Heart left ventricle (tissue), 16 donors: ENCODE data around the gene FZD10. TPM values are rescaled to one million over a fixed set of nuclear protein-coding genes. Genes with fewer than 3 reads are reported as not detected.

Experiments used
- ATAC-seq, 4 donors: fragments of 200-7000 bp; cut with Tn5 transposase; one replicate each; pipeline ENCODE4 v1.9.1; 2020 to 2022; ENCODE audit warnings: moderate library complexity in 4 of 4, mild to moderate bottlenecking in 3 of 4, moderate number of reproducible peaks in 1 of 4
- DNase-seq, 5 donors: peaks; one replicate each; pipeline ENCODE4 v3.0.0-alpha.2; 2020
- H3K27ac ChIP-seq, 12 donors: fragments of 200-600 bp; sonication (generic) in 4 of 12; one replicate each; pipeline versions ENCODE4 v1.5.0 to v1.8.0; 2016 to 2022; ENCODE audit warnings: mild to moderate bottlenecking in 2 of 12
- H3K27me3 ChIP-seq, 9 donors: fragments of 200-600 bp; sonication (generic) in 2 of 9; one replicate each; pipeline versions ENCODE4 v1.5.1 to v1.8.0; 2016 to 2022; ENCODE audit warnings: mild to moderate bottlenecking in 3 of 9
- H3K36me3 ChIP-seq, 9 donors: fragments of 200-600 bp; sonication (generic) in 2 of 9; one replicate each; pipeline versions ENCODE4 v1.5.0 to v1.8.0; 2018 to 2022; ENCODE audit warnings: mild to moderate bottlenecking in 2 of 9
- H3K4me1 ChIP-seq, 12 donors: fragments of 200-600 bp; sonication (generic) in 4 of 12; one replicate each; pipeline versions ENCODE4 v1.5.0 to v1.8.0; 2016 to 2022; ENCODE audit warnings: mild to moderate bottlenecking in 3 of 12
- H3K4me3 ChIP-seq, 12 donors: fragments of 200-600 bp; sonication (generic) in 4 of 12; one replicate each; pipeline versions ENCODE4 v1.5.0 to v1.8.0; 2017 to 2022; ENCODE audit warnings: mild to moderate bottlenecking in 9 of 12, moderate library complexity in 4 of 12
- H3K9me3 ChIP-seq, 12 donors: fragments of 200-600 bp; sonication (generic) in 4 of 12; one replicate each; pipeline versions ENCODE4 v1.5.0 to v1.8.0; 2016 to 2022; ENCODE audit warnings: mild to moderate bottlenecking in 1 of 12
- CTCF ChIP-seq, 12 donors: fragments of 200-600 bp; sonication (generic) in 4 of 12; IDR thresholded peaks; one replicate each; pipeline versions ENCODE4 v1.5.0 to v1.8.0; 2018 to 2022; ENCODE audit warnings: antibody characterized with exemption in 12 of 12, mild to moderate bottlenecking in 5 of 12
- POLR2A ChIP-seq, 2 donors: fragments of 450-650 bp; IDR thresholded peaks; one replicate each; pipeline ENCODE4 v1.6.1; 2017; ENCODE audit warnings: antibody characterized with exemption in 2 of 2, mild to moderate bottlenecking in 2 of 2, moderate library complexity in 2 of 2
- WGBS, 4 donors: extraction: QIAGEN DNeasy Blood & Tissue Kit in 2 of 4; methylation state at CpG; one replicate each; pipeline versions ENCODE4 v1.1.5 to v1.1.7; 2013 to 2018; 5-methylcytosine and 5-hydroxymethylcytosine counted together
- intact Hi-C, 10 donors: fragments of 100-400 bp; cut with DNase I; formaldehyde crosslinking; loops; one replicate each; pipeline versions ENCODE4 v1.11.1 to v1.14.2; 2022
- polyA plus RNA-seq, 2 donors: library from polyadenylated mRNA; stranded (reverse); fragments of 200-250 nt; gene quantifications; one replicate each; pipeline ENCODE4 v1.2.3, GENCODE V29; 2013
- total RNA-seq, 9 donors: library from RNA; depleted of rRNA in 2 of 9; stranded (reverse); fragments of >200 nt in 2 of 9; fragmentation: NEBNext Ultra II Directional in 3 of 9; extraction: Animal tissue kit (Norgen Biotek cat#: 25700) in 3 of 9; gene quantifications; one replicate each; pipeline versions ENCODE4 v1.1.0 to v1.2.4, GENCODE V29; 2016 to 2023
- donor health status: ischemic (EF 13 %, LVEDD 7.1; RV severe dilation, severe dysfunction).
- donor health status: healthy with polysubstance abuse.
- donor health status: DM: no; HTN: yes; CAD: no.
- donor health status: DM: no; HTN: no; CAD: no.
- donor health status: ischemic (EF 25% LVEDD 6.9; RV normal size, moderate dysfunction).
- donor health status: ischemic (EF 25% LVEDD 5.7; RV mildly dilated, moderate dysfunction).
- donor health status: healthy.
- donor health status: DM: yes; HTN: yes; CAD: no.
- donor health status: ischemic (EF 35%, LVEDD 5.7; RV mildly dilated, moderate dysfunction).
- donor health status: nonischemic (EF 11% LVEDD 7.7; RV severe dilation, severe dysfunction).
- donor health status: DM: yes; HTN: yes; CAD: no.
- donor health status: PGD.
- donor health status: ischemic (EF 29% LVEDD 5.4; RV normal size, mild dysfunction).
- donor health status: nonischemic (EF 23%, LVEDD 6.1; RV moderate dilation, normal function).

The FZD10 gene
- total and polyA plus RNA-seq, 11 donors, result 0.06 to 0.23 (median 0.10) TPM; not detected in 3

GRCh38 chr12:130169256-130169655 lies 7.0 kb downstream of the FZD10 start:
- ATAC-seq (no peak), DNase-seq (no peak)
- Histone ChIP-seq H3K36me3 (no peaks in the 10 kb centered on the region), H3K4me1 (no peaks in the 10 kb centered on the region), H3K9me3 (peaks cover 0 to 7% (median 0%) of the 10 kb centered on the region in 12 donors), H3K4me3 (no peak overlapping the region), H3K27ac (no peak overlapping the region), H3K27me3 (peaks cover 0 to 70% (median 25%) of the 10 kb centered on the region in 9 donors)
- 32 to 45% (median 36%) methylated on average over 6 of the region's 6 CpGs for WGBS, 4 donors
- TF ChIP-seq POLR2A (IDR thresholded peaks at IDR 0.05) (no peak), CTCF (IDR thresholded peaks at IDR 0.05) (no peak)
- intact Hi-C loops, result no loop called here

- H3K27ac ChIP-seq, result no peak overlapping the region
- H3K27me3 ChIP-seq, result peaks cover 0 to 64% (median 21%) of the 10 kb centered on the region in 9 donors
- intact Hi-C loops, result no loop called here
- H3K36me3 ChIP-seq, result no peaks in the 10 kb centered on the region
- H3K4me1 ChIP-seq, result no peaks in the 10 kb centered on the region
- peaks cover 0 to 7% (median 0%) of the 10 kb centered on the region in 12 donors for H3K9me3 ChIP-seq
- TF ChIP-seq CTCF (IDR thresholded peaks at IDR 0.05) (no peak), POLR2A (IDR thresholded peaks at IDR 0.05) (no peak)
- no peak overlapping the region for H3K4me3 ChIP-seq
- 56 to 65% (median 60%) methylated on average over 6 of the region's 6 CpGs for WGBS, 4 donors
- ATAC-seq (no peak), DNase-seq (no peak)
Measured at GRCh38 chr12:130169924-130170323, 7.7 kb downstream of the FZD10 start.

GRCh38 chr12:130170611-130171010 lies 8.3 kb downstream of the FZD10 start:
- 45 to 58% (median 55%) methylated on average over 11 of the region's 11 CpGs for WGBS, 4 donors
- DNase-seq, result no peak

GRCh38 chr12:130177635-130178242 lies 15.5 kb downstream of the FZD10 start:
- no peaks in the 10 kb centered on the region for H3K4me1 ChIP-seq
- 46 to 55% (median 48%) methylated on average over 14 of the region's 14 CpGs for WGBS, 4 donors
- H3K9me3 ChIP-seq, result peaks cover 0 to 26% (median 5%) of the 10 kb centered on the region in 12 donors
- H3K36me3 ChIP-seq, result no peaks in the 10 kb centered on the region
- peaks cover 0 to 31% (median 0%) of the 10 kb centered on the region in 9 donors for H3K27me3 ChIP-seq
- no peak overlapping the region for H3K4me3 ChIP-seq
- ATAC-seq (no peak), DNase-seq (no peak)
- intact Hi-C loops, result no loop called here
- TF ChIP-seq CTCF (IDR thresholded peaks at IDR 0.05) (no peak), POLR2A (IDR thresholded peaks at IDR 0.05) (no peak)
- no peak overlapping the region for H3K27ac ChIP-seq

More at GRCh38 chr12:130170611-130171010, 8.3 kb downstream of the FZD10 start:
- H3K27me3 ChIP-seq, result peaks cover 0 to 63% (median 16%) of the 10 kb centered on the region in 9 donors
- no peak overlapping the region for H3K4me3 ChIP-seq
- H3K36me3 ChIP-seq, result no peaks in the 10 kb centered on the region
- intact Hi-C loops, result no loop called here
- H3K4me1 ChIP-seq, result no peaks in the 10 kb centered on the region
- peaks cover 0 to 7% (median 0%) of the 10 kb centered on the region in 12 donors for H3K9me3 ChIP-seq
- no peak for TF ChIP-seq POLR2A (IDR thresholded peaks at IDR 0.05)
- no peak for TF ChIP-seq CTCF (IDR thresholded peaks at IDR 0.05)
- no peak overlapping the region for H3K27ac ChIP-seq
- no peak for ATAC-seq
